H54 (cell line): ENCODE measurements around the gene TULP3.

Source experiments
- DNase-seq: peaks from one replicate; pipeline ENCODE4 v3.0.0; 2011; ENCODE audit warnings: low spot score, mixed read lengths; ENCODE audit not compliant: insufficient read length
- FAIRE-seq: peaks from 3 replicates; lab custom pipeline; 2011; peaks lifted over from hg19 to GRCh38; lab: Jason Lieb, UNC
- POLR2A ChIP-seq: IDR thresholded peaks from 2 replicates; pipeline ENCODE4 v1.6.1; 2011; ENCODE audit warnings: low read depth, mild to moderate bottlenecking, low read length

Gene TULP3

DNA sequence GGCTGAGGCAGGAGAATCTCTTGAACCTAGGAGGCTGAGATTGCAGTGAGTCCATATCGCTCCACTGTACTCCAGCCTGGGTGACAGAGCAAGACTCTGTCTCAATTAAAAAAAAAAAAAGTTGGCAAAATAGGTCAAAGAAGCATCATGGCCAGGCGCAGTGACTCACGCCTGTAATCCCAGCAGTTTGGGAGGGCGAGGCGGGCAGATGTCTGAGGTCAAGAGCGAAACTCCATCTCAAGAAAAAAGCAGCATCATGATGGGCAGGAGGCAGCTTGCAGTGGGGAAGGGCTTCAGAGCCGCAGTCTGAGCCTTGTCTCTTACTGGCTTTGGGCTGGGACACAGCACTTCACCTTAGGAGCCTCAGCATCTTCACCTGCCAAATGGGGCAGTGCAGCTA, 89.9 kb downstream of the TULP3 start:
- FAIRE-seq (no peak), DNase-seq (no peak)
- no peak for TF ChIP-seq POLR2A

DNA sequence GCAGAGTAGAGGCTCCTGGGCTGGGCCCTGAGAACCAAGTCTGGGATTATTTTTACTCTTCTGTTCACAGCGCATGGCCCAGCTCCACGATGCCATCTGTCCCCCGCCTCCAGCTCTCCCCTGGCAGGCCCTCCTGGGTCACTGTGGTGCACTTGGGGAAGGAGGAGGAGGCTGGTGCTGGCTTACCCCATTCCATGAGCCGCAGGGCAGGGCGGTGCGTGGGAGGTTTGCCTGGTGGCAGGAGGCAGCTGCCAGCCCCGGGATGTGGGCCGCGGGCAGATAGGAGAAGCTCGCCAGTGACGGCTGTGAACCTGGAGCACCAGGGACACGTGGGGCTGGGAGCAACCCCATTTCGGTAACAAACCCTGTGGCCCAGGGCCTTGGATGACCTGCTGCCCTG, 91.7 kb downstream of the TULP3 start:
- no peak for DNase-seq
- no peak for FAIRE-seq
- no peak for TF ChIP-seq POLR2A

DNA sequence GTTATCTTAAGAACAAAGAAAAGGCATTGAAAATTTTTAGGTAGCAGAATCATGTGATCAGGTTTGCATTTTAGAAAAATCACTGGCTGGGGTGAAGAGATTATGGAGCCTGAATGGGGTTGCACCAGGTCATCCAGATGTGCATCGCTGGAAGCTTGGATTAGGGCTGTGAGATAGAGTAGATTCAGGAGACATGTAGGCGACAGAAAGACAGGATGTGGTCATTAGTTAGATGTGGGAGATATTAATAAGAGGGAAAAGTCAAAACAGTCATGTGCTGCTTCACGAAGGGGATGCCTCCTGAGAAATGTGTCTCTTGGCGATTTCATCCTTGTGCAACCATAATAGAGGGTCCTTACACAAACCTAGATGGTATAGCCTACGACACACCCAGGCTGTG, 93.6 kb downstream of the TULP3 start:
- no peak for DNase-seq
- FAIRE-seq = no peak

DNA sequence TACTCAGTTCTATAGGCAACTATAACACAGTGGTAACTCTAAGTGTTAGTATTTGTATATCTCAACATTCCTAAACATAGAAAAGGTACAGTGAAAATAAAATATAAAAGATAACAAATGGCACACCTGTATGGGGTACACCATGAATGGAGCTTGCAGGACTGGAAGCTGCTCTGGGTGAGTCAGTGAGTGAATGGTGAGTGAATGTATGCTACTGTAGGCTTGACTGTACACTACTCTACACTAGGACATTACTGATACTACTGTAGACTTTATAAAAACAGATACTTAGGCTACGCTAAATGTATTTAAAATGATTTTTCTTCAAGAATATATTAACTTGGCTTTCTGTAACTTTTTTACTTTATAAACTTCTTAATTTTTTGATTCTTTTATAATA, 94.0 kb downstream of the TULP3 start:
- FAIRE-seq = no peak
- no peak for TF ChIP-seq POLR2A
- DNase-seq = no peak

More for the DNA sequence above, 93.6 kb downstream of the TULP3 start:
- no peak for TF ChIP-seq POLR2A

DNA sequence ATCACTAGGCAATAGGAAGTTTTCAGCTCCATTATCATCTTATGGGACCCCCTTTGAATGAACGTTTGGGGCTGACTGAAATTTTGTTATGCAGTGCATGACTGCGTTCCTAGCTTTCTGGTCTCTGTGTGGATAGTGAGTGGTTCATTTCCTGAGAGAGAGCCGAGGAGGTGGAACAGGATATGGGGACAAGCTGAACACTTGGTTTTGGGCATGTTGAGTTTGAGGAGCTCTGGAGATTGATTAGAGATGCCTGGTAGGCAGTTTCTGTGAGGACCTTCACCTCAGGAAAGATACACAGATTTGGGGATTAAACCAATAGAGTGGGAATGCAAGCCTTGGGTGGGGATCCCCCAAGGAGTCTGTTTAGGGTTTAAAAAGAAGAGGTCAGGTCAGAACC, 96.2 kb downstream of the TULP3 start:
- DNase-seq = no peak
- FAIRE-seq = no peak
- TF ChIP-seq POLR2A = no peak

DNA sequence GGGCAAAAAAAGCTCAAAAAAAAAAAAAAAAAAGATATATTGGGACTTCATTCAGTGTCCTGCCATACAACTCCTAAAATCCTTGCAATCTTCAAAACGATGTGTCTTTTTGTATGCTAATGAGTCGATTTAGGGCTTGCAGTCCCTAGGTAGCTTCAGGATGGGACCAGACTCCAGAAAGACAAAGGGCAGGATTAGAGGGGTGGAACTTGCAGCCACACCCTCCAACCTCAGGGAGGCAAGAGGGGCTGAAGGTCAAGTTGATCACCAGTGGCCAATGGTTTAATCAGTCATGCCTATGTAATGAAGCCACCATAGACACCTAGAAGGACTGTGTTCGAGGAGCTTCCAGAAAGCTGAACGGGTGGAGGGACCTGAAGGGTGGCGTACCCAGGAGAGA, 97.8 kb downstream of the TULP3 start:
- DNase-seq = no peak
- FAIRE-seq = no peak
- TF ChIP-seq POLR2A = no peak
